Sciatic nerve (tissue), 2 donors: Measurements from ENCODE around the gene GABBR2. TPM values are rescaled to one million over a fixed set of nuclear protein-coding genes. Genes with fewer than 3 reads are reported as not detected.
"Not testable (repeated sequence)": the region's sequence is repeated elsewhere in the genome, so short reads cannot be mapped to it uniquely, and the experiment has no call there.

Experiments used
- ATAC-seq: fragments of 200-7000 bp; cut with Tn5 transposase; one replicate; pipeline ENCODE4 v1.9.1; 2020; ENCODE audit warnings: mild to moderate bottlenecking, moderate library complexity
- DNase-seq: peaks from one replicate; pipeline ENCODE4 v3.0.0-alpha.2; 2020; ENCODE audit warnings: low spot score
- intact Hi-C: fragments of 100-400 bp; cut with DNase I; formaldehyde crosslinking; loops from one replicate; pipeline ENCODE4 v1.14.2; 2022
- total RNA-seq: library from RNA; stranded (reverse); fragmentation: NEBNext Ultra II Directional; extraction: Animal tissue kit (Norgen Biotek cat#: 25700); gene quantifications from one replicate; pipeline ENCODE4 v1.2.1, GENCODE V29; 2021
- donor health status: DM: no; HTN: no; CAD: no.
- donor health status: DM: no; HTN: no; CAD: no.

Gene GABBR2
- total RNA-seq, 1 donor from 2014 or later: 0.49 TPM

DNA sequence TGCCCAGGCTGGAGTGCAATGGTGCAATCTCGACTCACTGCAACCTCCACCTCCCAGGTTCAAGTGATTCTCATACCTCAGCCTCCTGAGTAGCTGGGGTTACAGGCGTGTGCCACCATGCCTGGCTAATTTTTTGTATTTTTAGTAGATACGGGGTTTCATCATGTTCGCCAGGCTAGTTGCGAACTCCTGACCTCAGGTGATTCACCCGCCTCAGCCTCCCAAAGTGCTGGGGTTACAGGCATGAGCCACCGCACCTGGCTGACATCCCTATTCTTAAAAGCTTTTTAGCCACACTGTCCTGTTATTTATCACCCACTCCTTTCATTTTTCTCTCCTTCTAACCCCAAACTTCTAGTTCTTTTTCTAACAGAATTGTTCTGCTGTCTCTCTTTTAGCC lies 425.6 kb downstream of the GABBR2 start:
- DNase-seq, intact Hi-C loops, ATAC-seq: not testable (repeated sequence)

GRCh38 chr9:98281281-98281680 lies 427.5 kb downstream of the GABBR2 start:
- intact Hi-C loops: no loop called here
- DNase-seq: no peak
- ATAC-seq: no peak

DNA sequence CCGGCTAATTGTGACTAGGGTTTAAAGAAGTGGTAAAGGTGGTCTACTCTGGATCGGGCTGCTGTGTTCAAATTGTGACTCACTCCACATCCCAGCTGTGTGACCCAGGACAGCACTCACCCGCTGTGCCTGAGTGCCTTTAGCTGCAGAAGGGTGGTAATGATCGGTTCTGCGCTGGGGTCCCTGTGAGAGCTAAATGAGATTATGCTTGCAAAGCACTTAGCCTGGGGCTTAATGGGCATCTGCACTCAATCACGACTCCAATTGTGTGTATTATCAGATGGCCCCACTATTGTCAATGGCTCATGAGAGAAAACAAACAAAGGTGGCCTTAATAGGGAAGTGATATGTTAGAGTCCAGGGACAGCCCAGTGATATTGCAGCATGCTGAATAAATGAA lies 428.2 kb downstream of the GABBR2 start:
- DNase-seq (no peak), ATAC-seq (no peak)

GRCh38 chr9:98280162-98280561 lies 428.6 kb downstream of the GABBR2 start:
- ATAC-seq (no peak), DNase-seq (no peak)
- intact Hi-C loops: no loop called here

More for the DNA sequence above, 428.2 kb downstream of the GABBR2 start:
- intact Hi-C loops: no loop called here

- DNase-seq: no peak
- ATAC-seq: no peak
- intact Hi-C loops: no loop called here
These were observed 431.7 kb downstream of the GABBR2 start for GRCh38 chr9:98276907-98277469.

GRCh38 chr9:98275159-98275558 lies 433.6 kb downstream of the GABBR2 start:
- intact Hi-C loops: no loop called here
- DNase-seq (no peak), ATAC-seq (no peak)

DNA sequence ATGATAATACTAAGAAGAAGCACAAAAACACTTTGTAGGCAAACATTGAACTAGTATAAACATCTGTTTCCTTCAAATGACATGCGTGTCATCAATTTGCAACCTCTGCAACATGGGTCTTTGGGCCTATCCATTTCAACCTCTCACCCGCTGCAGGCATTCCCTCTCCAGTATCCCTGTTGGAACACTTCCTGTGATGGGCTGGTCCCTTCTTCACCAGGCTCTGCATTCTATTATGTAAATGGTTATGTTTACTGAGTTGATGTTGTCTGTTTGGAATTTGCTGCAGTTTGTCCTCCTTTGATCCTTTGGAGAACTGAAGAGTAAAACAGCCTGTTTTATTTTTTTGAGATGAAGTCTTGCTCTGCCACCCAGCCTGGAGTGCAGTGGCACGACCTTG lies 436.7 kb downstream of the GABBR2 start:
- no peak for ATAC-seq
- intact Hi-C loops: no loop called here
- DNase-seq: no peak

GRCh38 chr9:98271479-98271878 lies 437.3 kb downstream of the GABBR2 start:
- DNase-seq (no peak), ATAC-seq (no peak)
- intact Hi-C loops: no loop called here

DNA sequence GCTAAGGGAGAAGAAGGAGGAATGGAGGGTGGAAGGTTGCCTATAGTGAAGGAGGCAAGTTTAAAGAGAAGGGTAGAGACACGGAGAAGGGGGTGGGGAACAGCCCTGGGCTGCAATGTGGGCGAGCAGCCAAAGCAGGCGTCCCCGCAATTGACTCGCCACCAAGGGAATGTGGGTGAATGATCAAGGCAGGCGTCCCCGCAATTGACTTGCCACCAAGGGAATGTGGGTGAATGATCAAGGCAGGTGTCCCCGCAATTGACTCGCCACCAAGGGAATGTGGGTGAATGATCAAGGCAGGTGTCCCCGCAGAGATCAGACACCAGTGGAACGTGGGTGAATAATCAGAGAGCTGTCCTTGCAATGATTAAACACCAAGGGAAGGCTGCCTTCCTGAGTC lies 438.5 kb downstream of the GABBR2 start:
- DNase-seq, intact Hi-C loops, ATAC-seq: not testable (repeated sequence)

GRCh38 chr9:98269652-98270051 lies 439.1 kb downstream of the GABBR2 start:
- ATAC-seq, intact Hi-C loops, DNase-seq: not testable (repeated sequence)

DNA sequence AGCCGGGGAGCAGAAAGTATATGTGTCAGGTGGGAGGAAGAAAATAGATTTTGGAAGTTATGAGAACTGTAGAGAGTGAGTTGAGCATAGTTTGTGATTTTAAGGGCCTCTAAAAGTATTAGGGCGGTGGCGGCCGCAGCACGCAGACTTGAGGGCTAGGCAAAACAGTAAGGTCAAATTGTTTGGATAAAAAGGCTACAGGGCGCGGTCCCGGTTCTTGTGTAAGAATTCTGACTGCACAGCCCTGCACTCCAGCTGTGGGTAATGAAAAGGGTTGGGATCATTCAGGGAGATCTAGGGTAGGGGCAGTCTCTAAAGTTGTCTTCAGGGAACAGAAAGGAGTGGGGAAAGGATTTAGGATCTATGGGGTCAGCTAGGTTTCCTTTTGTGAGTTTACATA lies 441.2 kb downstream of the GABBR2 start:
- DNase-seq, intact Hi-C loops, ATAC-seq: not testable (repeated sequence)

- no peak for ATAC-seq
- no peak for DNase-seq
- intact Hi-C loops: no loop called here
These were observed 444.2 kb downstream of the GABBR2 start for GRCh38 chr9:98264516-98264915.

GRCh38 chr9:98263482-98264357 lies 445.0 kb downstream of the GABBR2 start:
- intact Hi-C loops: no loop called here
- peak; percentile 91 for DNase-seq
- peak; percentile 94 for ATAC-seq

DNA sequence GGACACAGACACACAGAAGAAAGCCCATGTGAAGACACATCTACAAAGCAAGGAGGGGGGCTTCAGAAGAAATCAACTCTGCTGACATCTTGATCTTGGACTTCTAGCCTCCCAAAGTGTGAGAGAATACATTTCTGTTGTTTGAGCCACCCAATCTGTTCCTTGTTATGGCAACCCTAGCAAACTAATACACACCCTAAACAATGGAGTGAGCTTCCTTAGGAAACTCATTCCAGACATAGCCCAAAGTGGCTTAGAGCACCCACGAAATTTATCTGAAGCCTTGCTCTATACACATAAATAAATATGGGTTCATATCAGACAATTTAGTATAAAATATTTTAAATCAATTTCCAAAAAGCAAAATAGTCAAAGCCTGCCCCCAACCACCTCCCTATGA lies 445.7 kb downstream of the GABBR2 start:
- intact Hi-C loops: no loop called here
- ATAC-seq (no peak), DNase-seq (no peak)

DNA sequence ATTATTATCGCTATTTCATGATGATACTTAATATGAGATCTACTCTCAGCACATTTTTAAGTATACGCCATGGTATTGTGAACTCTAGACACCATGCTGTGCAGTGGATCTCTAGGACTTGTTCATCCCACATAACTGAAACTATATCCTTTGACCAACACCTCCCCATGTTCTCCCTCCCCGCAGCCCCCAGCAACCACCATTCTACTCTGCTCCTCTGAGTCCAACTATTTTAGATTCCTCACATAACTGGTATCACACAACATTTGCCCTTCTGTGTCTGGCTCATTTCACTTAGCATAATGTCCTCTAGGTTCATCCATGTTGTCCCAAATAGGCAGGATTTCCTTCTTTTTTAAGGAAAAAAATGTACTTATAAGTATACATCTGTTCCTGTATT lies 446.7 kb downstream of the GABBR2 start:
- no peak for DNase-seq
- intact Hi-C loops: no loop called here
- ATAC-seq: no peak

GRCh38 chr9:98260635-98261034 lies 448.1 kb downstream of the GABBR2 start:
- intact Hi-C loops: no loop called here
- DNase-seq (no peak), ATAC-seq (no peak)

GRCh38 chr9:98259791-98260190 lies 448.9 kb downstream of the GABBR2 start:
- ATAC-seq: no peak
- intact Hi-C loops: loop anchor here (10.0 kb wide), 1 partner anchor 65 kb away; the partner anchor contains the start of gene CORO2A
- DNase-seq: no peak

GRCh38 chr9:98256756-98257155 lies 452.0 kb downstream of the GABBR2 start:
- intact Hi-C loops: loop anchor here (10.0 kb wide), 1 partner anchor 62 kb away; the partner anchor contains the start of gene CORO2A
- no peak for ATAC-seq
- DNase-seq: no peak

DNA sequence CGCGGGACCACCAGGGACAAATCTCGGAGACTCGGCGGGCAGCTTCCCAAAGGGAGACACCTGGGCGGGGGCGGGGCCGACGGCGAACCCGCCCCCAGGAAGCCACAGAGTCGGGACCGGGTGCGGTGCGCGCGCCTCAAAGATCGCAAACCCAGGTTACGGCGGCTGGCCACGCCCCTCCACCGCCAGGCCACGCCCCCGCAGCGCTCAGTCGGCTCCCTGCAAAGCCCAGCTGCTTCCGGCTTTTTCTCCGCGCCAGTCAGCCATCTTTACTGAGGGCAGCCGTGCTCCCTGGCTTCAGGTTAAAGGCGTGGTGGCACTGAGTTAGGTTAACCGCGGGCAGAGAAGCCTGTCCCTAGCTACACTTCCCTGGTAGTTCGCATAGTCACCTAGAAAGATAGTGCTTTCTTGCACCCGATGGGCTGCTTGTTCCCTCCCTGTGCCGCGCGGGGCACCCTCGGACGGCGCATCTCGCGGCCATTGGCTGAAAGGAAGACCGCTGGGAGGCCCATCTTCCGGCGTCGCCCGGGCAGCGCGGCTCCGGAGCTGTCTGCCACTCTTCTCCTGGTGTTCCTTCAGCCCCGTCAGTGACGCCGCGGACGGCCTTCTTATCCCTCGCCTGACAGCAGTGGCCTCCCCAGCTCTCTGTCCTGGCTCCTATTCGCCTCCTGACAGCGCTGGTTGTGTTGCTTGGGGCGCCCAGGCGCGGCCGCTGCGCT lies 453.0 kb downstream of the GABBR2 start, which contains the start of gene TBC1D2:
Gene TBC1D2 (minus strand): TSS at position 72 of the 719 bp plus-strand sequence. CDS start 108 bp downstream, outside the sequence.
- intact Hi-C loops: loop anchor here (10.0 kb wide), 1 partner anchor 61 kb away; the partner anchor contains the start of gene CORO2A

More for the DNA sequence above, 453.0 kb downstream of the GABBR2 start, which contains the start of gene TBC1D2:
- peak; percentile 97 for DNase-seq
- peak; percentile 98 for ATAC-seq
